ENCODE measurements around the gene TSPEAR.

TSPEAR gene

DNA sequence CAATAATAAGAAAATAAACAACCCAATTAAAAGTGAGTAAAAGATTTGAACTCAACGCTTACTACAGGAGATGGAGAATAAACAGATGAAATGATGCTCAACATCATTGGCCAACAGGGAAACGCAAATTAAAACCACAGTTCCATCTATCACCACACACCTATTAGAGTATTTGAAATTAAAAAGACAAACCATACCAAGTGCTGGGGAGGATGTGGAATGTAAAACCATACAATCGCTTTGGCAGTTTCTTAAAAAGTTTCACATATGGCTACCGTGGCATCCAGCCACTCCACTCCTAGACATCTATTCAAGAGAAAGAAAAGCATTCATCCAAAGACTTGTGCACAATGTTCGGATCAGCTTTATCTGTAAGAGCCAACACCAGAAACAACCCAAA is 257.3 kb downstream of the TSPEAR start:
- no peak overlapping the region for H3K4me3 ChIP-seq (ENCODE audit: control insufficient read depth, low read depth, low read length)
- TF ChIP-seq CTCF (IDR thresholded peaks at IDR 0.05; ENCODE audit: control insufficient read depth, insufficient read depth, low read depth, low read length, missing control alignments) = no peak
- no peak for DNase-seq (ENCODE audit: low read depth)

DNA sequence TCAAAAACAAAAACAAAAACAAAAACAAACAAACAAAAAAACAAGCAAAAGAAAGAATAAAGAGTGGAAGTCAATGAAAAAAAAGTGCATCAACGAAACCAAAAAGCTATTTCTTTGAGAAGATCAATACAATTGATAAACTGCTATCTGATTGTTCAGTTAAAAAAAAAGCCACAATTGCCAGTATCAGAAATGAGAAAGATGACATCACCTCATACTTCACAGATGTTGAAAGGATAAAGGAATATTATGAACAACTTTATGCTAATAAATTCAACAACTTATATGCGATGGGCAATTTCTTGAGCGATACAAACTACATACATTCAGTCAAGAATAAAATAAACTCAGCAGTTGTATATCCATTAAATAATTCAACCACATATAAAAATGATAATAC is 258.3 kb downstream of the TSPEAR start:
- TF ChIP-seq CTCF (IDR thresholded peaks at IDR 0.05; ENCODE audit: control insufficient read depth, insufficient read depth, low read depth, low read length, missing control alignments) = no peak
- no peak for DNase-seq (ENCODE audit: low read depth)
- no peak overlapping the region for H3K4me3 ChIP-seq (ENCODE audit: control insufficient read depth, low read depth, low read length)

- TF ChIP-seq CTCF (IDR thresholded peaks at IDR 0.05; ENCODE audit: control insufficient read depth, insufficient read depth, low read depth, low read length, missing control alignments) = no peak
These were observed 260.4 kb downstream of the TSPEAR start for GRCh38 chr21:44450999-44451398.

GRCh38 chr21:44450402-44450801 is 261.0 kb downstream of the TSPEAR start:
- TF ChIP-seq CTCF (IDR thresholded peaks at IDR 0.05; ENCODE audit: control insufficient read depth, insufficient read depth, low read depth, low read length, missing control alignments) = no peak
- no peak for DNase-seq (ENCODE audit: low read depth)
- no peak overlapping the region for H3K4me3 ChIP-seq (ENCODE audit: control insufficient read depth, low read depth, low read length)

More at GRCh38 chr21:44450999-44451398, 260.4 kb downstream of the TSPEAR start:
- H3K4me3 ChIP-seq (ENCODE audit: control insufficient read depth, low read depth, low read length) = no peak overlapping the region
- no peak for DNase-seq (ENCODE audit: low read depth)

DNA sequence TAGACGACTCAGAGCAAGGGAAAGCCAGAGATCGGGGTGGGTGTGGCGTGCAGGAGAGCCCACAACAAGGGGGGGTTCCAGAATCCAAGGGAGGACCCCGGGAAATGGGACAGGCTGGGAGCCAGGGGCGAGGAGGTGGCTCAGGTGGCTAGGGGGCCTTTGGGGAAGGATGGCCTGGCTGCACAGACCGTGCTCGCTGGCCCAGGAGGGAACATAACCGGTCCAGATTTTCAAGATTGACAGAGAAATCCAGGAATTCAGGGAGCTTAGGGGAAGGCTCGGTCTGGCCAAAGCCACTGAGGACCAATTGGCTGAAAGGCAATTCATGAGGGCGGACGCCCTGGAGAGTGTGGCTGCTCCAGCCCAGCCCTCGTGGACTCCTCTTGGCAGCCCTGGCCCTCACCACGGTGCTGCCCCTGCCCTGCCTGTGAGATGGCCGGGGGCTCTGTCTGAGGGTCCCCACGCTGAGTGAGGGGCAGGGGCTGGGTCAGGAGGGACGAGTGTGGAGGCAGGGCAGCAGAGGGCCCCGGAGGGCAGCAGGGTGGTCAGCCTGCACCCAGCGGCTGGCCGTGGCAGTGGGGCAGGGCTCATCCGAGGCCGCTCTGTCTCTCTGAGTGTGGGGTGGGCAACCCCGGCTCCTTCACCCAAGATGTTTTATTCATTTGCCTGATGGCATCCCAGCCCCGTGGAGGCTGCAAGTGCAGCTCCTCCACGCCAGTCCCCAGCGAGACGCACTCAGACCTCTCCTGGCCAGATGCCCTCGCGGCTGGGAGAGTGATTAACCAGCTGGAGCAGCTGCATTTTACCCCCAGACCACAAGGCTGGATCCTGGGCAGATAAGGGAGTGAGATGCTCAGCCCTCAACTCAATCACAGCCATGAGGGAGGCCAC is 261.7 kb downstream of the TSPEAR start:
- no peak overlapping the region for H3K4me3 ChIP-seq (ENCODE audit: control insufficient read depth, low read depth, low read length)
- no peak for TF ChIP-seq CTCF (IDR thresholded peaks at IDR 0.05; ENCODE audit: control insufficient read depth, insufficient read depth, low read depth, low read length, missing control alignments)
- no peak for DNase-seq (ENCODE audit: low read depth)

DNA sequence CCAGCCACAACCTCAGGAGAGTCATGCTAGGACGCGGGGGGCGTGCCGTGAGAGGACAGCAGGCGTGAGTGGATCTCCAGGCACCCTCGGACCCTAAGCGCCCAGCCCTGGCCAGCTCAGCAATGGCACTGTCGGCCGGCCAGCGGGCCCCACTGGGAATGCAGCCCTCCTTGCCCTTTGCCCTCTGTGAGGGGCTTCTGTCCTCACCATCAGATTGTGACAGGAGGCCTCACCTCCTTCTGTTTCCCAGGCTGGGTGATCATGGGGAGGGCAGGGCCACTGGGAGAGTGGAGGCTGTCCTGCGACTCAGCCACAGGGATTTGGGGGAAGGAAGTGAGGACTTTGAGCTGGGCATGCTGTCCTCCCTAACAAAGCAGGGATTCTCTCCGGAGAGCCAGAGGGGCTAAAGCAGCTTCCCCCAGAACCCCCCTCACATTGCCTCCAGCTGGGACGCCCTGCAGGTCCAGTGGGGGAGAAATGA is 262.7 kb downstream of the TSPEAR start:
- H3K4me3 ChIP-seq (ENCODE audit: control insufficient read depth, low read depth, low read length) = no peak overlapping the region
- no peak for DNase-seq (ENCODE audit: low read depth)
- TF ChIP-seq CTCF (IDR thresholded peaks at IDR 0.05; ENCODE audit: control insufficient read depth, insufficient read depth, low read depth, low read length, missing control alignments) = no peak
